GM21576 (cell line): Measurements from ENCODE around the gene DOCK4.
"Not testable (repeated sequence)": the region's sequence is repeated elsewhere in the genome, so short reads cannot be mapped to it uniquely, and the experiment has no call there.

Source experiments
- ATAC-seq: cut with Tn5 transposase; IDR thresholded peaks from one replicate; pipeline ENCODE4 v1.9.1; 2021; ENCODE audit warnings: mild to moderate bottlenecking, moderate library complexity; ENCODE audit not compliant: unreplicated experiment

The DOCK4 gene

DNA sequence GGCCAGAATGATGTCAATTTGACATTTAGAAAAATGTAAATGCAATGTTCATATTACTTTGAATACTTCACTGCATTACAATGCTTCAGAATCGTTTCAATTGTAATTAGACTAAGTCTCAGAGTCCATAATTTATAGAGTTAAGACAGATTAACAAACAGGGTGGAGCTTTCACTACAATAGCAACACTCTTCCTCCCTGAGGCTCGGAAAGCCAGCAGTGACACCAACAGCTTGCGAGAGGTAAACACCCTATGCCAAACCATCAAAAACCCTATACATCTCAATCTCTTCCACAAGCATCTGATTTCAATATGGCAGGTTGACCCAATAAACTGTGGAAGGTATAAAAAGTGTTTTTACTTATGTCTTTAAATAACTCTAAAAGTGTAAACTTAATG, 72.2 kb downstream of the DOCK4 start:
- ATAC-seq, result no peak

- no peak for ATAC-seq
These were observed 72.9 kb downstream of the DOCK4 start for GRCh38 chr7:112133328-112133727.

DNA sequence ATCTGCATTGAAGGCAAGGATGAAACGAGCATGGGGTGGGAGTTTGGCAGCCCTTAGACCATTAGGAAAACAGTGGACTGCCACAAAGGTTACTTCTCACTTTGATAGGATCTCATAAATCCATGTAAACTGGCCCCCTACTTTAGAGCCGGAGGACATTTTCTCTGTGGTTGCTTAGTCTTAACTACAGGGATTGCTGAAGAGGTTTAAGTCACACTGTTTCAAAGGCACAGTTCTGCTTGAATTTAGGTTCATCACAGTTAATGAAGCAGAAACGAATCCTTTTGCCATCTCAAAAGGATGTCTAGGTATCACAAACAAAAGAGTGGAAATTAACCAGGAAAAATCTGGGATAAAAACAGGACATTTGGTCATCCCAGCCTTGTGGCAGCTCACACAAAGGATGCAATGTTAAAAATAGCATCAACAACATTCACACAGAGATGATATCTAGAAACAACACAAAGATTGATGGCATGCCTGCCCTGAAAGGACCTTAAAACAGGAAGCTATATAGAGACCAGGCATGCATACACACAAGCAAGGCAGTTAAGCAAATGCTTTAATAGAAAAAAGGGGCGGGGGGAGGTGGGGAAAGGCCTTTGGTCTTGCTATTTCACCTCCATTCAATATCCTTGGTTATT, 74.0 kb downstream of the DOCK4 start:
- ATAC-seq, result no peak

- ATAC-seq, result no peak
These were observed 75.3 kb downstream of the DOCK4 start for GRCh38 chr7:112130729-112131410.

DNA sequence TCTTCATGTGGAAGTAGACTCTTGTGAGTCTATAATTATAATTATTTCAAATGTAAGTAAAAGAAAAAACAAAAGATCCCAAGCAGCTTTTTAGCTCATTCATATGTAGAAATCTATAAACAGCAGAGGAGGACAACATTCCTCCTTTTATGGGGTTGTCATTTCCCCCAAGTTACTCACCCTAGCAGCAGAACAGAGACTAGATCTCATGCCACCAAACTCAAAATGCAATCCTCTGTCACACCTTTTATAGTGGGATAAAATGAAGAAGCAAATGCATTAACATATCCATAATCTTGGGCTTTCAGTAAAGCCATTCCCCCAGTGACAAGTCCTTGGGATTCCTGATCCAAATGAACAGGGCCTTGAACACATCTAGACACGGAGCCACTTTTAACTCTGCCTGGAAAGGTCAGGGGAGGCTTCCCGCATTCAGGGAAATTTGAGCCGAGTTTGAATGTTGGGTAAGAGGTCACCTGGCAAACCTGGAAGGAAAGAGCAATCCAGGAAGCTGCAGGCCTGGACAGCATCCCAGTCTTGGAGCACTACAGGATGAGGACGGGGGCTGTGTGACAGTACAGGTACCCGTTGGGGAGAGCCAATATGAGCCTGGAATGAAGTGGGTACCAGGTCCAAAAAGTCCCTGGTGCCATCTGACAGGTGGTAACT, 76.4 kb downstream of the DOCK4 start:
- no peak for ATAC-seq

DNA sequence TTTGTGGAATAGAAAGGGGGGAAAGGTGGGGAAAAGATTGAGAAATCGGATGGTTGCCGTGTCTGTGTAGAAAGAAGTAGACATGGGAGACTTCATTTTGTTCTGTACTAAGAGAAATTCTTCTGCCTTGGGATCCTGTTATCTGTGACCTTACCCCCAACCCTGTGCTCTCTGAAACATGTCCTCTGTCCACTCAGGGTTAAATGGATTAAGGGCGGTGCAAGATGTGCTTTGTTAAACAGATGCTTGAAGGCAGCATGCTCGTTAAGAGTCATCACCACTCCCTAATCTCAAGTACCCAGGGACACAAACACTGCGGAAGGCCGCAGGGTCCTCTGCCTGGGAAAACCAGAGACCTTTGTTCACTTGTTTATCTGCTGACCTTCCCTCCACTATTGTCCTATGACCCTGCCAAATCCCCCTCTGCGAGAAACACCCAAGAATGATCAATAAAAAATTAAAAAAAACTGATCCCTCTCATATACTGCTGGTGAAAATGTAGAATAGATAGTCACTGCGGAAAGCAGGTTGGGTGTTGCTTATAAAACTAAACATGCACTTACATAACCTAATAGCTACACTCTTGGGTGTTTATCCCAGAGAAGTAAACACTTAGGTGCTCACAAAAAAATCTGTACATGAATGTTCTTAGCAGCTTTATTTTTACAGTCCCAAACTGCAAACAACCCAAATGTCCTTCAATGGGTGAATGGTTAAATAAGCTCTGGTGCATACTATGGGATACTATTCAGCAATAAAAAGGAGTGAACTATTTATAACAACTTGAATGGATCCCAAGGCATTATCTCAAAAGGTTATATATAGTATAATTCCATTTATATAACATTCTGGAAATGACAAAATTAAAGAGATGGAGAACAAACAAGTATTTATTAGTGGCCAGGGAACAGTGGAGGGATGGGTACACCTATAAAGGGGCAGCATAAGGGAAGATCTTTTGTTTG, 77.5 kb downstream of the DOCK4 start:
- not testable (repeated sequence) for ATAC-seq

GRCh38 chr7:112128041-112128440, 78.2 kb downstream of the DOCK4 start:
- not testable (repeated sequence) for ATAC-seq

- no peak for ATAC-seq
These were observed 80.9 kb downstream of the DOCK4 start for GRCh38 chr7:112125250-112125649.

DNA sequence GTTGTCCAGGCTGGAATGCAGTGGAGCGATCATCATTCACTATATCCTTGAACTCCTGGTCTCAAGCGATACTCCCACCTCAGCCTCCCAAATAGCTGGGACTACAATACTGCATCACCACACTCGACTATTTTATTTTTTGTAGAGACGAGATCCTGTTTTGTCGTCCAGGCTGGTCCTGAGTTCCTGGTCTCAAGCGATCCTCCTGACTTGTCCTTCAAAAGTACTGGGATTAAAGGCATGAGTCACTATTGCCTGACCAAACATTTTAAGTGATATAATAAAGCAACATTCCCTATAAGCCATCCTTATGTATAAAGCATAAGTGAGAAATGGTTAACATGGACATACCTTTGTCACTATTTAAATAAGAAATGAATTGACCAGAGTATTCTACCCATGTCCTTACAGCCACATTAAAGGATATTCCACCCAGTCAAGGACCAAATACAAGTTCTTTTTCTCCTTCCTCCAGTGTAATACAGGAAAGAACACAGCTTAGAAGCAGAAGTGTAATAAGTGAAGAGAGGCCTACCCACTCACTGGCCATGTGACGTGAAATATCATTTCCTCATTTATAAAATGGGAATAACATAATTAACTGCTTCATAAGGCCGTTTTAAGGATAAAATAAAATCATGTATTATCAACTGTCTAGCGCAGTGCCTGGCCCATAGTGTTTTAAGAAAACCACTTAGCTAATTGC, 82.0 kb downstream of the DOCK4 start:
- ATAC-seq, result no peak

DNA sequence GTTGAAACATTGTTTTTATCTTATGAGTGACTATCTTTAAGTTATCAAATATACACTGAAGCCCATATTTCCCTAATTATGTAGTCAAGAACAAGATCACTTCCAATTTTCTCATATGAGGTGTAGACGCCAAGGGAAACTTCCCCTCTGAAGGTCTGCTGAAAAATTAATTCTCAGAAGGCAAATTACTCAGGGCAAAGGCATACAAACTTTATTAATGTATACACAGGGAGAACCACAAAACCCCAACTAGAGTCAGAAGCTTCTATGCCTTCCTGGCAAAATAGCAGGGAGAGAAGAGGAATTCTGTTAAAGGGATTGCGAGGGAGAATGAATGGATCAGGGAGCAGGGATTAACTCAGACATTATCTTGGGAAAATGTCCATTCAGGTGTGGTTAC, 83.4 kb downstream of the DOCK4 start:
- no peak for ATAC-seq

- ATAC-seq, result no peak
These were observed 84.1 kb downstream of the DOCK4 start for GRCh38 chr7:112122144-112122543.

DNA sequence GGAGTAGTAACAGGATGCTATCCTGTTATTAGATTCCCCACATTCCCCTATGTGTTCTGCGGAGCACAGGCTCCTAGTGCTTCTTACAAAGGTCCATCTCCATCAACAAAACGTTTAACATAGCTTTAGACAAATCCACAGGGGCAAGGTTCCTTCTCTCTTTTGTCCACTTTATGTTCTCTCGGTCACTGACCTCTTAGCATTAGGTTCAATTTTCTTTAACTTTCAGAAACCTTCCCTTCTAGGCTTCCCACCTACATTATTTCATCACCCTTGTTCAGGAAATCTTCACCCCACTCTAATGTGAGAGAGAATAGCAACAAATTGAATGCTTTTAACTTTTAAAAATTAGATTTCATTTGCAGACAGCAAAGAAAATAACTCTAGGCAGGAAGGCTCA, 84.9 kb downstream of the DOCK4 start:
- ATAC-seq, result no peak

- peak; percentile 62 for ATAC-seq
These were observed 85.4 kb downstream of the DOCK4 start for GRCh38 chr7:112120696-112121217.

DNA sequence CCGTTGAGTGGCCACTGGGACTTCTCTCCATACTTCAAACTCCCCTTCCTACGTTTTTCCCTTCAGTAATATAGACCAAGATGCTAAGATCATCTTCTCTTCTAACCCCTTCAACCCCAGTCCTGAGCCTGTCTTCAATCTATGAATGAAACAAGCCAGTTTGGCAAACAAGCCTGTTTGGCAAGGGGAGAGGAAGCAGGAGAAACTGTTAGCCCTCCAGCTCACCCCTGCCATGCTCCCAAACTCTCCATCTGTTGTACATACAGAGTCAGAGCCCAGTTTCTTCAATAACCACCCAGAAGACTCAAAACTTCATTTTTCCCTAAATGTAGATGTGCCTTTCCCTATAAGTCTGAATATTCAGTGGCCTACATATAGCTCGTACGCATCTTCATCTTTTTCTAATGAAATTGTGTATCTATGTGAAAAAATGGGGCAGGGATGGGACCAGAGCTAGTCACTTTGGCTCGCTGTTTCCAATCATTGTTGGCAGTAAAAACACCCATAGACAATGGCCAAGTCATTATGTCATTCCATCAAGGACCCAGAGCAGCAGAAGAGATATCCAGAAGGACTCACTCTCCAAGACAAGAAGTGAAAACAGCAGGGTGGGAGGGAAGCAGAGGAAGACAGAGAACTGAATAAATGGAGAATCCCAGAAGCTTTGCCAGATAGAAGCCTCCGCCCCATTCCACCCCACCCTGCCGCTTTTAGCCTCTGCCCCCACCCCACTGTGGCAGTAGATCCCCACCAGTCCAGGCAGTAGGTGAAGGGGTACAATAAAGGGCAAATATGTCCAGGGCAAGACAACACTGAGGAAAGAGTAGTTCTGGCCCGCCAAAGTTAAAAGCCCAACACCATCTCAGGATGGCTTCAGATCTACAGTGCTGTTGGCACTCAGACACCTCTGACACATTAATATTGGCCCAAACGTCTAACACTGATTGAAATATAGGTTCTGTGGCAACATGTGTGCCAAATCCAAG, 87.3 kb downstream of the DOCK4 start:
- ATAC-seq, result no peak

GRCh38 chr7:112116894-112117293, 89.3 kb downstream of the DOCK4 start:
- no peak for ATAC-seq

DNA sequence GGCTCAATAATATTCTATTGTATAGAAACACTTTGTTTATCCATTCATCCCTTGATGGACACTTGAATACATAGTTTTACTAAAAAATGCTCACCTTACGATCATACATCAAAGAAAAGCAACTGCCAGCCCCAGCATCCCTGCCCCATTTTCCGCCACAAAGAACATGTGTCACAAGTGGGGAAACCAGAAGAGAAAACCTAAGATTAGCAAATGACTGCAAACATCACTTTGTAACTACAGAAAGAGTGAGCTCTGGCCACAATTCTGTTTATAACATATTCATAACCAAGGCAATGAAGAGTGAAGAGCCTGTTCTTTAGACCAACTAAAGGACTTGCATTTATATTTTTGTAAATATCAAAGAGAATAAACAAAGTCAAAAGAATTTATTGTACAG, 89.8 kb downstream of the DOCK4 start:
- no peak for ATAC-seq

DNA sequence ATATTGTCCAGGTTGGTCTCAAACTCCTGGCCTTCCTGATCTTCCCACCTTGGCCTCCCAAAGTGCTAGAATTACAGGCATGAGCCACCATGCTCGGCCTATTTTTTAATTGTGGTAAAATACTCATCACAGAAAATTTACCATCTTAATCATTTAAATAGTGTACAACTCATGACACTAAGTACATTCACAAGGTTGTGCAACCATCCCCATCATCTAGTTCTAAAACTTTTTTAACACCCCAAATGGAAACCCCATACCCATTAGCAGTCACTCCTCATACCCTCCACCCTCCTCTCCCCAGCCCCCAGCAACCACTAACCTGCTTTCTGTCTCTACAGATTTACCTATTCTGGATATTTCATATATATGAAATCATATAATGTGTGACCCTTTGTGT, 90.3 kb downstream of the DOCK4 start:
- ATAC-seq, result no peak

GRCh38 chr7:112113913-112114575, 92.2 kb downstream of the DOCK4 start:
- no peak for ATAC-seq
